Measurements from ENCODE around the gene RAD51B.

Gene RAD51B

GRCh38 chr14:68293404-68293803 is 473.8 kb downstream of the RAD51B start:
- Histone ChIP-seq H3K4me2 (ENCODE audit: low read length) (no peak overlapping the region), H3K27me3 (ENCODE audit: control insufficient read depth, insufficient read depth, low read length) (no peaks in the 10 kb centered on the region), H3K9me3 (ENCODE audit: control insufficient read depth, low read length) (no peaks in the 10 kb centered on the region), H3K36me3 (ENCODE audit: control insufficient read depth, insufficient read depth, low read length) (no peaks in the 10 kb centered on the region), H3K9ac (no peak overlapping the region), H3K4me3 (ENCODE audit: low read depth, low read length) (no peak overlapping the region), H3K79me2 (no peaks in the 10 kb centered on the region), H2AFZ (no peak overlapping the region), H3K27ac (no peak overlapping the region), H3K4me1 (peaks cover 7% of the 10 kb centered on the region)
- no peak for TF ChIP-seq CTCF (IDR thresholded peaks at IDR 0.05)

GRCh38 chr14:68295316-68295816 is 475.8 kb downstream of the RAD51B start:
- H3K9ac ChIP-seq, result no peak overlapping the region
- H3K79me2 ChIP-seq, result no peaks in the 10 kb centered on the region
- H3K4me2 ChIP-seq (ENCODE audit: low read length), result no peak overlapping the region
- no peaks in the 10 kb centered on the region for H3K27me3 ChIP-seq (ENCODE audit: control insufficient read depth, insufficient read depth, low read length)
- no peak overlapping the region for H3K4me3 ChIP-seq (ENCODE audit: low read depth, low read length)
- H3K36me3 ChIP-seq (ENCODE audit: control insufficient read depth, insufficient read depth, low read length), result no peaks in the 10 kb centered on the region
- peaks cover 7% of the 10 kb centered on the region for H3K4me1 ChIP-seq
- no peaks in the 10 kb centered on the region for H3K9me3 ChIP-seq (ENCODE audit: control insufficient read depth, low read length)
- H2AFZ ChIP-seq, result no peak overlapping the region
- no peak overlapping the region for H3K27ac ChIP-seq
- no peak for TF ChIP-seq CTCF (IDR thresholded peaks at IDR 0.05)

GRCh38 chr14:68297039-68297438 is 477.5 kb downstream of the RAD51B start:
- H3K9me3 ChIP-seq (ENCODE audit: control insufficient read depth, low read length), result no peaks in the 10 kb centered on the region
- TF ChIP-seq CTCF (IDR thresholded peaks at IDR 0.05), result no peak
- no peaks in the 10 kb centered on the region for H3K27me3 ChIP-seq (ENCODE audit: control insufficient read depth, insufficient read depth, low read length)
- no peaks in the 10 kb centered on the region for H3K36me3 ChIP-seq (ENCODE audit: control insufficient read depth, insufficient read depth, low read length)
- peaks cover under 1% of the 10 kb centered on the region for H3K4me1 ChIP-seq
- H2AFZ ChIP-seq, result no peak overlapping the region
- H3K27ac ChIP-seq, result no peak overlapping the region
- no peak overlapping the region for H3K9ac ChIP-seq
- no peak overlapping the region for H3K4me3 ChIP-seq (ENCODE audit: low read depth, low read length)
- H3K79me2 ChIP-seq, result no peaks in the 10 kb centered on the region
- H3K4me2 ChIP-seq (ENCODE audit: low read length), result no peak overlapping the region

GRCh38 chr14:68297876-68298468 is 478.4 kb downstream of the RAD51B start:
- no peak for TF ChIP-seq CTCF (IDR thresholded peaks at IDR 0.05)
- Histone ChIP-seq H3K4me1 (no peaks in the 10 kb centered on the region), H3K4me3 (ENCODE audit: low read depth, low read length) (no peak overlapping the region), H3K4me2 (ENCODE audit: low read length) (no peak overlapping the region), H3K9ac (no peak overlapping the region), H3K36me3 (ENCODE audit: control insufficient read depth, insufficient read depth, low read length) (no peaks in the 10 kb centered on the region), H3K79me2 (no peaks in the 10 kb centered on the region), H3K9me3 (ENCODE audit: control insufficient read depth, low read length) (no peaks in the 10 kb centered on the region), H3K27me3 (ENCODE audit: control insufficient read depth, insufficient read depth, low read length) (no peaks in the 10 kb centered on the region), H3K27ac (no peak overlapping the region), H2AFZ (no peak overlapping the region)

GRCh38 chr14:68300608-68301007 is 481.0 kb downstream of the RAD51B start:
- no peak overlapping the region for H3K27ac ChIP-seq
- no peaks in the 10 kb centered on the region for H3K9me3 ChIP-seq (ENCODE audit: control insufficient read depth, low read length)
- H2AFZ ChIP-seq, result no peak overlapping the region
- H3K79me2 ChIP-seq, result no peaks in the 10 kb centered on the region
- H3K4me2 ChIP-seq (ENCODE audit: low read length), result no peak overlapping the region
- no peaks in the 10 kb centered on the region for H3K27me3 ChIP-seq (ENCODE audit: control insufficient read depth, insufficient read depth, low read length)
- H3K9ac ChIP-seq, result no peak overlapping the region
- no peaks in the 10 kb centered on the region for H3K4me1 ChIP-seq
- H3K4me3 ChIP-seq (ENCODE audit: low read depth, low read length), result no peak overlapping the region
- H3K36me3 ChIP-seq (ENCODE audit: control insufficient read depth, insufficient read depth, low read length), result no peaks in the 10 kb centered on the region
- TF ChIP-seq CTCF (IDR thresholded peaks at IDR 0.05), result no peak

Data from parathyroid adenoma (tissue), 2 donors.